Testis (tissue), 2 donors: ENCODE results near the gene ARHGEF16.

Experiments
- CTCF ChIP-seq, 3 experiments: fragments of 450-650 bp in 2 of 3; fragments of 200-600 bp in 1 of 3; sonication (generic) in 1 of 3; IDR thresholded peaks; one replicate each; pipeline ENCODE4 v1.5.1; 2016 to 2019; ENCODE audit warnings: antibody characterized with exemption in 3 of 3, mild to moderate bottlenecking in 2 of 3, moderate library complexity in 1 of 3
- POLR2A ChIP-seq: fragments of 450-650 bp; IDR thresholded peaks from one replicate; pipeline ENCODE4 v1.6.1; 2017; ENCODE audit warnings: antibody characterized with exemption, mild to moderate bottlenecking, moderate library complexity

DNA sequence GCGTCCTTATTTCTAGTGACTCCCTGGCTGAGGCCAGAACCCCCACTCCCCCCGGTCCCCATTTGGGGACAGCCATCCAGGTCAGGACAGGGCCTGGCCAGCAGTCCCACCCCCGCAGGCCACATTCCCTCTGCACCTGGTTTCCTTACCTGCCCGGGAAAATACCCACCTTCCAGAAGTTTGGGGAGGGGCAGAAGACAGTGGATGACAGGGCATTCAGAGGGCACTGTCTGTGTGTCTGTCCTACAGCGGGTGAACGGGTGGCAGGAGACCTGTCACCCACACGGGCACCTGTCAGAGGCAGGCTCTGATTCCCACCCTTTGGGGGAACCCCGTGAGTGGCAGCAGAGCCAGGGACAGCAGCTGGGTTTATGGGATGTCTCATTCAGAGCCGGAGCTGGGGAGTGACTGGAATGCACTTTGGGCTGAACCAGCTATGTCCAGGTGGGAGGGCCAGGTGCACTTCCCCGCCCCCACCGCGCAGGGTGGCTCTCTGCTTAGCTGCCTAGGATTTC, 2.0 kb downstream of the ARHGEF16 start:
- TF ChIP-seq POLR2A (no peak), CTCF (IDR thresholded peaks at IDR 0.05) (no peak)
